ENCODE results near the gene CPA2. TPM values are rescaled to one million over a fixed set of nuclear protein-coding genes. Genes with fewer than 3 reads are reported as not detected.
"Not testable (repeated sequence)": the region's sequence is repeated elsewhere in the genome, so short reads cannot be mapped to it uniquely, and the experiment has no call there.

CPA2 gene
- polyA plus RNA-seq, 1 of the 3 experiments (the other 2 are of a cell fraction): 0.03 TPM

GRCh38 chr7:130236361-130236760 lies 30.3 kb upstream of the CPA2 start:
- DNase-seq; H4K20me1 ChIP-seq (ENCODE audit: insufficient read depth); H3K27me3 ChIP-seq (ENCODE audit: insufficient read depth); H3K4me3 ChIP-seq (ENCODE audit: low read depth in 2 of 2, low read length in 1 of 2); H3K36me3 ChIP-seq (replicated peaks in 1 of 2; ENCODE audit: control insufficient read depth in 1 of 2, insufficient read depth in 2 of 2, low read length in 1 of 2); POLR2A ChIA-PET; H3K4me1 ChIP-seq (ENCODE audit: control insufficient read depth in 1 of 2, insufficient read depth in 2 of 2, low read depth in 1 of 2, low read length in 1 of 2); H3K9me3 ChIP-seq; H3K9me2 ChIP-seq; H3F3A ChIP-seq (replicated peaks; ENCODE audit: insufficient read depth); H3K4me2 ChIP-seq; H2AFZ ChIP-seq (ENCODE audit: low read depth); H3K27ac ChIP-seq (ENCODE audit: low read depth in 2 of 2, low read length in 1 of 2); H3K79me2 ChIP-seq (ENCODE audit: insufficient read depth); H3K9ac ChIP-seq: not testable (repeated sequence)
- 90% methylated on average over 4 of the region's 4 CpGs for WGBS (ENCODE audit: low lambda C conversion rate)
- CTCF ChIA-PET: interaction anchor here (1.0 to 1.6 kb wide), 3 partner anchors 23 to 745 kb away, joined by 3 to 4 read pairs (median 4); no protein-coding TSS in a partner anchor

- Histone ChIP-seq H3K79me2 (ENCODE audit: insufficient read depth) (no peaks in the 10 kb centered on the region), H3K27ac (ENCODE audit: low read depth in 2 of 2, low read length in 1 of 2) (no peak overlapping the region), H3K27me3 (ENCODE audit: insufficient read depth) (no peaks in the 10 kb centered on the region), H3K9me3 (no peaks in the 10 kb centered on the region), H3K9ac (no peak overlapping the region), H3K4me2 (no peak overlapping the region), H3K4me1 (ENCODE audit: control insufficient read depth in 1 of 2, insufficient read depth in 2 of 2, low read depth in 1 of 2, low read length in 1 of 2) (peaks cover 0 to 2% of the 10 kb centered on the region in 2 experiments; a peak in 1 of 4 replicates), H3F3A (replicated peaks; ENCODE audit: insufficient read depth) (peaks cover 5% of the 10 kb centered on the region), H3K4me3 (ENCODE audit: low read depth in 2 of 2, low read length in 1 of 2) (no peak overlapping the region), H2AFZ (ENCODE audit: low read depth) (no peak overlapping the region), H3K36me3 (replicated peaks in 1 of 2; ENCODE audit: control insufficient read depth in 1 of 2, insufficient read depth in 2 of 2, low read length in 1 of 2) (no peaks in the 10 kb centered on the region), H4K20me1 (ENCODE audit: insufficient read depth) (no peaks in the 10 kb centered on the region), H3K9me2 (no peaks in the 10 kb centered on the region)
- WGBS (ENCODE audit: low lambda C conversion rate): 90% methylated on average over 1 of the region's 1 CpG
- no peak for DNase-seq
- CTCF ChIA-PET: interaction anchor here (0.8 to 2.7 kb wide), 4 partner anchors 11 to 520 kb away, joined by 3 to 8 read pairs (median 4); no protein-coding TSS in a partner anchor
- POLR2A ChIA-PET: no interaction called here
- TF ChIP-seq SMC3 (IDR thresholded peaks at IDR 0.05; ENCODE audit: low read depth, low read length): no peak
- TF ChIP-seq TEAD4 (IDR thresholded peaks at IDR 0.05; ENCODE audit: borderline replicate concordance, insufficient read depth): no peak
- TF ChIP-seq RCOR1 (IDR thresholded peaks at IDR 0.05; ENCODE audit: low read length): no peak
- TF ChIP-seq FOSL2 (IDR thresholded peaks at IDR 0.05; ENCODE audit: borderline replicate concordance, low read depth): no peak
- TF ChIP-seq FOXJ3 (CRISPR knock-in tag; IDR thresholded peaks at IDR 0.05): no peak
- TF ChIP-seq USF2 (IDR thresholded peaks at IDR 0.05; ENCODE audit: borderline replicate concordance, low read depth, low read length): no peak
- no peak for TF ChIP-seq GATA2 (CRISPR knock-in tag; IDR thresholded peaks at IDR 0.05)
- TF ChIP-seq SIN3A (IDR thresholded peaks at IDR 0.05; ENCODE audit: borderline replicate concordance, low read depth, low read length): no peak
- TF ChIP-seq TAF1 (IDR thresholded peaks at IDR 0.05; ENCODE audit: borderline replicate concordance, low read depth, low read length): no peak
- no peak for TF ChIP-seq YY1 (IDR thresholded peaks at IDR 0.05; ENCODE audit: low read depth)
- no peak for TF ChIP-seq EP300 (IDR thresholded peaks at IDR 0.05; ENCODE audit: borderline replicate concordance in 1 of 2, low read depth in 1 of 2, low read length in 1 of 2)
- no peak for TF ChIP-seq FOXM1 (IDR thresholded peaks at IDR 0.05; ENCODE audit: low read depth)
- no peak for TF ChIP-seq RFX5 (IDR thresholded peaks at IDR 0.05; ENCODE audit: low read length)
- TF ChIP-seq PBX3 (IDR thresholded peaks at IDR 0.05): no peak
- no peak for TF ChIP-seq MEF2A (IDR thresholded peaks at IDR 0.05; ENCODE audit: borderline replicate concordance, low read depth)
- no peak for TF ChIP-seq NRF1 (IDR thresholded peaks at IDR 0.05; ENCODE audit: low read depth, low read length)
- TF ChIP-seq EZH2phosphoT487 (IDR thresholded peaks at IDR 0.05; ENCODE audit: borderline replicate concordance, low read depth): no peak
These were observed 26.4 kb upstream of the CPA2 start for GRCh38 chr7:130240240-130240639.
